ENCODE data around the gene ANKZF1. TPM values are rescaled to one million over a fixed set of nuclear protein-coding genes. Genes with fewer than 3 reads are reported as not detected.

Gene ANKZF1
- total and polyA plus RNA-seq, 2 of the 4 experiments (the other 2 are of a cell fraction) = 18.6 to 33.8 TPM

DNA sequence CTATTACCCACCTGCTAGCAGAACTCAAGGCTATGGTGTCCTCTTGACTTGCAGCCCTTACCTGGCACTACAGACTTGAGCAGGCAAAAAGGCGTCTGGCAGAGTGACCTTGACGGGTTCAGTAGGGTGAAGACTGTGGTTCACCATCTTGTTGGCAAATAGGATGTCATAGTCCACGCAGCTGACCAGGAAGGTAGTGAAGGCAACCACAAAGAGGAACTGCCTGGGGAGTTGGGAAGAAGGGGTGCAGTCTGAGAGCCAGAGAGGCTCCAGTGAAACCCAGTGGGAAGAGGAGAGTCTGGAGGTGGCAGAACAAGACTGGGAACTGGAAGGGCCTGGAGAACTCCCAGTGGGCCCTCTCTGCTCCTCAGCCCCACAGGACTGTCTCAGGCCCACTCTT lies 4.3 kb upstream of the ANKZF1 start:
- H3K14ac ChIP-seq (replicated peaks; ENCODE audit: low read depth, low read length) = no peak overlapping the region
- H3K79me1 ChIP-seq (ENCODE audit: low read depth in 1 of 2, low read length in 2 of 2) = peaks cover 28 to 35% of the 10 kb centered on the region in 2 experiments
- H4K91ac ChIP-seq (ENCODE audit: insufficient read depth, low read depth, low read length) = no peak overlapping the region
- POLR2A ChIA-PET (ENCODE audit: unreplicated experiment) = no interaction called here
- no peak overlapping the region for H2AK5ac ChIP-seq (ENCODE audit: low read depth, low read length)
- H3K4me2 ChIP-seq (ENCODE audit: low read depth, low read length) = no peak overlapping the region
- no peak overlapping the region for H2BK15ac ChIP-seq (ENCODE audit: low read depth, low read length)
- H2BK20ac ChIP-seq (ENCODE audit: low read depth, low read length) = no peak overlapping the region
- peaks cover 5% of the 10 kb centered on the region for H3K4me1 ChIP-seq (ENCODE audit: control insufficient read depth, insufficient read depth, low read length)
- intact Hi-C loops (cut with micrococcal nuclease) (no loop called here), in situ Hi-C loops (cut with MboI; ENCODE audit: low sequenced_read_pairs) (no loop called here), dilution Hi-C loops (cut with HindIII; ENCODE audit: low sequenced_read_pairs, unreplicated experiment) (no loop called here)
- peaks cover 8% of the 10 kb centered on the region; the same call in 1 of the 2 replicates for H3K9me1 ChIP-seq (ENCODE audit: insufficient read depth, low read length)
- TF ChIP-seq SMC3 (IDR thresholded peaks at IDR 0.05; ENCODE audit: low read depth, low read length) (no peak), RAD21 (IDR thresholded peaks at IDR 0.05; ENCODE audit: low read length) (no peak), MAZ (IDR thresholded peaks at IDR 0.05; ENCODE audit: borderline replicate concordance, low read depth, low read length) (no peak), MAFK (IDR thresholded peaks at IDR 0.05; ENCODE audit: low read depth, low read length) (no peak), MXI1 (IDR thresholded peaks at IDR 0.05; ENCODE audit: borderline replicate concordance, low read depth, low read length) (no peak), BHLHE40 (IDR thresholded peaks at IDR 0.05; ENCODE audit: low read depth, low read length) (no peak), RFX5 (IDR thresholded peaks at IDR 0.05; ENCODE audit: low read depth, low read length) (no peak), CEBPB (IDR thresholded peaks at IDR 0.05; ENCODE audit: low read depth, low read length) (no peak), NFE2L2 (IDR thresholded peaks at IDR 0.05; ENCODE audit: low read depth, low read length) (no peak), RCOR1 (IDR thresholded peaks at IDR 0.05; ENCODE audit: insufficient replicate concordance, low read length) (no peak), POLR2A (IDR thresholded peaks at IDR 0.05; ENCODE audit: low read depth, low read length) (no peak), FOS (IDR thresholded peaks at IDR 0.05; ENCODE audit: low read depth, low read length) (no peak), CHD1 (IDR thresholded peaks at IDR 0.05; ENCODE audit: low read depth, low read length) (no peak)
- TF ChIP-seq, protein P1, sequence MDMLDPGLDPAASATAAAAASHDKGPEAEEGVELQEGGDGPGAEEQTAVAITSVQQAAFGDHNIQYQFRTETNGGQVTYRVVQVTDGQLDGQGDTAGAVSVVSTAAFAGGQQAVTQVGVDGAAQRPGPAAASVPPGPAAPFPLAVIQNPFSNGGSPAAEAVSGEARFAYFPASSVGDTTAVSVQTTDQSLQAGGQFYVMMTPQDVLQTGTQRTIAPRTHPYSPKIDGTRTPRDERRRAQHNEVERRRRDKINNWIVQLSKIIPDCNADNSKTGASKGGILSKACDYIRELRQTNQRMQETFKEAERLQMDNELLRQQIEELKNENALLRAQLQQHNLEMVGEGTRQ (IDR thresholded peaks at IDR 0.05; ENCODE audit: low read depth, low read length) = no peak
- TF ChIP-seq, protein P2, sequence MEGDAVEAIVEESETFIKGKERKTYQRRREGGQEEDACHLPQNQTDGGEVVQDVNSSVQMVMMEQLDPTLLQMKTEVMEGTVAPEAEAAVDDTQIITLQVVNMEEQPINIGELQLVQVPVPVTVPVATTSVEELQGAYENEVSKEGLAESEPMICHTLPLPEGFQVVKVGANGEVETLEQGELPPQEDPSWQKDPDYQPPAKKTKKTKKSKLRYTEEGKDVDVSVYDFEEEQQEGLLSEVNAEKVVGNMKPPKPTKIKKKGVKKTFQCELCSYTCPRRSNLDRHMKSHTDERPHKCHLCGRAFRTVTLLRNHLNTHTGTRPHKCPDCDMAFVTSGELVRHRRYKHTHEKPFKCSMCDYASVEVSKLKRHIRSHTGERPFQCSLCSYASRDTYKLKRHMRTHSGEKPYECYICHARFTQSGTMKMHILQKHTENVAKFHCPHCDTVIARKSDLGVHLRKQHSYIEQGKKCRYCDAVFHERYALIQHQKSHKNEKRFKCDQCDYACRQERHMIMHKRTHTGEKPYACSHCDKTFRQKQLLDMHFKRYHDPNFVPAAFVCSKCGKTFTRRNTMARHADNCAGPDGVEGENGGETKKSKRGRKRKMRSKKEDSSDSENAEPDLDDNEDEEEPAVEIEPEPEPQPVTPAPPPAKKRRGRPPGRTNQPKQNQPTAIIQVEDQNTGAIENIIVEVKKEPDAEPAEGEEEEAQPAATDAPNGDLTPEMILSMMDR (conservative IDR thresholded peaks at IDR 0.05; ENCODE audit: low read depth, low read length) = no peak
- TF ChIP-seq, protein P3, sequence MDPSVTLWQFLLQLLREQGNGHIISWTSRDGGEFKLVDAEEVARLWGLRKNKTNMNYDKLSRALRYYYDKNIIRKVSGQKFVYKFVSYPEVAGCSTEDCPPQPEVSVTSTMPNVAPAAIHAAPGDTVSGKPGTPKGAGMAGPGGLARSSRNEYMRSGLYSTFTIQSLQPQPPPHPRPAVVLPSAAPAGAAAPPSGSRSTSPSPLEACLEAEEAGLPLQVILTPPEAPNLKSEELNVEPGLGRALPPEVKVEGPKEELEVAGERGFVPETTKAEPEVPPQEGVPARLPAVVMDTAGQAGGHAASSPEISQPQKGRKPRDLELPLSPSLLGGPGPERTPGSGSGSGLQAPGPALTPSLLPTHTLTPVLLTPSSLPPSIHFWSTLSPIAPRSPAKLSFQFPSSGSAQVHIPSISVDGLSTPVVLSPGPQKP (IDR thresholded peaks at IDR 0.05; ENCODE audit: borderline replicate concordance, low read depth, low read length) = no peak
- H3K9me3 ChIP-seq (ENCODE audit: control insufficient read depth, insufficient read depth, low read length) = no peaks in the 10 kb centered on the region
- no peak overlapping the region for H3K23ac ChIP-seq (ENCODE audit: low read depth, low read length)
- CTCF ChIA-PET = no interaction called here
- no peak overlapping the region for H2BK120ac ChIP-seq (ENCODE audit: low read depth, low read length)
- H4K8ac ChIP-seq (ENCODE audit: low read depth in 2 of 2, low read length in 2 of 2) = no peak overlapping the region
- peaks cover 49% of the 10 kb centered on the region for H3K36me3 ChIP-seq (ENCODE audit: control insufficient read depth, insufficient read depth, low read length)
- no peak overlapping the region for H2AFZ ChIP-seq (replicated peaks; ENCODE audit: low read length, poor library complexity)
- no peak overlapping the region for H3K9ac ChIP-seq (ENCODE audit: low read depth, low read length)
- H3K18ac ChIP-seq (ENCODE audit: low read depth, low read length) = no peak overlapping the region
- H3K56ac ChIP-seq (ENCODE audit: extremely low read depth, insufficient read depth, low read length) = no peak overlapping the region
- H3K27ac ChIP-seq (ENCODE audit: insufficient read depth, low read length) = no peak overlapping the region
- H3K27me3 ChIP-seq (ENCODE audit: control insufficient read depth, insufficient read depth, low read length) = no peaks in the 10 kb centered on the region
- ATAC-seq (ENCODE audit: low read depth) (no peak), DNase-seq (no peak)
- BruUV-seq (replicated peaks) = no TSS peak
- no peak overlapping the region for H3K4me3 ChIP-seq (ENCODE audit: insufficient read depth, low read depth, low read length)
- 95% methylated on average over 3 of the region's 3 CpGs; no CpG with 5 or more reads in 1 of the 2 experiments for WGBS, 2 experiments (ENCODE audit: extremely low coverage in 2 of 2, insufficient read length in 1 of 2)
- no peak overlapping the region for H2AK9ac ChIP-seq (replicated peaks; ENCODE audit: low read depth, low read length, poor library complexity)
- H2BK5ac ChIP-seq (ENCODE audit: low read depth, low read length, poor library complexity, severe bottlenecking) = no peak overlapping the region
- no peak overlapping the region for H3K4ac ChIP-seq (ENCODE audit: low read depth, low read length)
- H4K20me1 ChIP-seq (ENCODE audit: insufficient read depth, low read length) = no peaks in the 10 kb centered on the region; the same call in 1 of the 2 replicates
- no peak overlapping the region for H4K5ac ChIP-seq (ENCODE audit: low read depth, low read length)
